GM21528 (cell line): ENCODE measurements around the gene VSIG2.
"Not testable (repeated sequence)": the region's sequence is repeated elsewhere in the genome, so short reads cannot be mapped to it uniquely, and the experiment has no call there.

Experiments
- ATAC-seq: cut with Tn5 transposase; IDR thresholded peaks from one replicate; pipeline ENCODE4 v1.9.1; 2021; ENCODE audit warnings: mild to moderate bottlenecking, moderate library complexity; ENCODE audit not compliant: unreplicated experiment, low FRiP score

The VSIG2 gene, protein sequence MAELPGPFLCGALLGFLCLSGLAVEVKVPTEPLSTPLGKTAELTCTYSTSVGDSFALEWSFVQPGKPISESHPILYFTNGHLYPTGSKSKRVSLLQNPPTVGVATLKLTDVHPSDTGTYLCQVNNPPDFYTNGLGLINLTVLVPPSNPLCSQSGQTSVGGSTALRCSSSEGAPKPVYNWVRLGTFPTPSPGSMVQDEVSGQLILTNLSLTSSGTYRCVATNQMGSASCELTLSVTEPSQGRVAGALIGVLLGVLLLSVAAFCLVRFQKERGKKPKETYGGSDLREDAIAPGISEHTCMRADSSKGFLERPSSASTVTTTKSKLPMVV

DNA sequence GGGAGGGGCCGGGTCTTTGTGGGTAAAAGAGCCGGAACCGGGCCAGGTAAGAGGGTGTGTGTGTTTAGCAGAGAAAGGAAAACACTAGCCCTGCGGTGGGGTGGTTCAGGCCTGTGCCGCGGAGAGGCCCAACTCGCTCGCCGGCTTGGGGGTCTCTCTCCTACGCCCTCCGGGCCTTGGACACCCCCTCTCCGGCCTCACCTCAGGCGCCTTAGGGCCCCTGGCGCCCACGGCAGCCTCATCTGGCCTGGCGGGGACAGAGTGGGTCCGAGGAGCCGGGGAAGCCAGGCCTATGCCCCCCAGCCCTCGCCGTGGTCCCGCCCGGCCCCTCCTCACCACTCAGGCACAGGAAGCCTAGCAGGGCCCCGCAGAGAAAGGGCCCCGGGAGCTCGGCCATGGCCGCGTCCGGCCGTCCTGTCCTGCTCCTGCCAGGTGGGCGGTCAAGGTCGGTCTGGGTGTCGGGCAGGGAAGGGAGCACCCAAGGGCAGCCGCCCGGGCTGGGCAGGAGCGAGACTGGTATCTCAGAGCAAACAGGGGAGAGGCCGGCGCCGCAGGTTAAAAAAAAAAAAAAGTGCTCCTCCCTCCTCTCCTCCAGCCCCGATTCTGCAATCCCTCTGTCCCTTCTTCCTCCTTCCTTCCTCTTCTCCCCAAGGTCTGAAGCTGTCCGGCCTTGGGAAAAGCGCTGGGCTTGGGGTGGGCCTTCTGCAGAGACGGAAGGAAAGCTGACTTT is at the start of gene VSIG2:
Gene VSIG2 (minus strand): TSS at position 515 of the 730 bp plus-strand sequence. CDS start 118 bp downstream, at position 397.
- ATAC-seq, result no peak

DNA sequence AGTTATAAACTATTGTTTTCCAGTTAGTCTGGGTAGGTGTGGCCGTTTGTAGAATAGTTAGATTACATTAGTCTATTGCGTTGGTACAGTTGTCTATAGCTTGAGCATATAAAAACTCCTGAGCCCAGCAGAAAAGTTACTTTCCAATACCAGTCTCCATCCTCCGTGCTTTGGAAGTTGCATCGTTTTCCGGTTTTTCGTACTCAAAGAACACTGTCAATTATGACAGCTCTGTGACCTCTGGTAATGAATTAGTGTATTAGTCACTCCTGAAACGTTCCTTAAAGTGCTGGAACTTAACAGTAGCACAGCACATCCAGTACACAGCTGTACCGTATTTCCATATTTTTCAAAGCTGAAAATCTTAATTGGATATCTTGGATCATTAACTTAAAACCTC is 49.0 kb upstream of the VSIG2 start:
- ATAC-seq, result no peak

DNA sequence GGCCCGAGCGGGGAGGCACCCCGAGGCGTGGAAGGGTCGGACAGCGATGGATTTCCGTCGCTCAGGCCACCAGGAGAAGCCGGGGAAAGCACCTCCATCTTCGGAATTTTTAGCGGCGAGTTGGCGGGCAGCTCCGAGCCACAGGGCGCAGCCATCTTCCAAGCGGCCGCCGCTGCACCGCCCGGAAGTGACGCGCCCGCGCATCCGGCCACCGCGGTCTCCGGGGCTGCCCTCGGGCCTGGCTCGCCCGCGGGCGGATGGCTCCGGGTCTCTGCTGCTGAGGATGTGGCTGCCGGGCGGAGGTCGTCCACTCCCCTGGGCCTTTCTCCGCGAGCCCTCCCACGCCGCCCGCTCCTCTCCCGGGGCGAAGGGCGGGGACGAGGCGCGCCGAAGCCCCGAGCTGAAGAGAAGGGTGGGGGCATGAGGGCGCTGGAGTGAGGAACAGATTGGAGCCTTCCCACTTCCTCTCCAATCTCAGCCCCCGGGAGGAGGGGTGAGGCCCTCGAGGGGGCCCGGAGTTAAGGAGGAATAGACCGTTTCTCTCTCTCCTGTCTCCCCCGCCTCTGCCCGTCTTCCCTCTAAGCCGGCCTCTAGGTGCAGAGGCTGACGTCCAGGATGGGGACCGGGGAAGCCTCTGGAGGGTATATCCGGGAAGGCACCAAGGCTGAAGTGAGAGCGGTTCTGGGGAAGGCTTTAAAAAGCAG is 48.3 kb upstream of the VSIG2 start, which contains the start of gene MSANTD2:
Gene MSANTD2 (minus strand): TSS at position 181 of the 704 bp plus-strand sequence. CDS start 26 bp downstream, at position 155.
- ATAC-seq, result peak; percentile 93

DNA sequence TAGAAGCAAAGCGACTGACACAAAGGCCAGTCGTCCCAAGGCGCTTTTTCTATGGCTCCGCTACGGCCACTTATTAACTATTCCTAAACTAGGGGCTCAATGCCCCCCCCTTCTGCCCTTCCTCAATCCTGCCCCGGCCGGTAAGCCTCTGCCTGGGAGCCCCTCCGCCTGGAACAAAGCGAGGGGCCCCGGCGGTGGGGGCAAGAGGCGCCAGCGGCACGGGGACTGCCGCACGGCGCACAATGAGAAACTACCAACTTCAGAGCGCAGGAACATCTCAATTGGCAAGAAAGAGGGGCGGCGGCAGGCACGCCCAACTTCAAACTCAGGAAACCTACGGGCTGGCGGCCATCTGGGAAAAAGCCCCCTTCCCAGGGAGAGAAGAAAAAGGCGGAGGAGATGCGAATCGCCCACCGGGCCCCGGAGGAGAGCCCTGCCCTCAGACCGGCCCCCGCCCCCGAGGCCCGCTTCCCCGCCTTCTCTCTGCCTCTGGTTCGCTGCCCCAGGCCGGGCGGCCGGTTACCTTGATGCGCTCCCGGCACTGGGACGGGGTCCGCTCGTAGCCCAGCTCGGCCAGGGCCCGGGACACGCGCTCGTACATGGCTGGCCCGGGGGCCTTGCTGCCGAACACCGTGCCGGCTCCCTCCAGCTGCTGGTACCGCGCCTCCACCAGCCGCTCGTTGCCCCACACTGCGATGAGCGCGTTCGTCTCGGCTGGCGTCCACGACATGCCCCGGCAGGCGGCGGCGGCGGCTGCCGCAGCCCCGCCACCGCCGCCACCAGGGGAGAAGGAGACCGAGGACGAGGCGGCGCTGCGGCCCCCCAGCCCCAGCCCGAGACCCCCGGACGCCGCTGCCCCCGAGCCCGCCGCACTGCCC is 47.5 kb upstream of the VSIG2 start:
- ATAC-seq, result peak; percentile 48

DNA sequence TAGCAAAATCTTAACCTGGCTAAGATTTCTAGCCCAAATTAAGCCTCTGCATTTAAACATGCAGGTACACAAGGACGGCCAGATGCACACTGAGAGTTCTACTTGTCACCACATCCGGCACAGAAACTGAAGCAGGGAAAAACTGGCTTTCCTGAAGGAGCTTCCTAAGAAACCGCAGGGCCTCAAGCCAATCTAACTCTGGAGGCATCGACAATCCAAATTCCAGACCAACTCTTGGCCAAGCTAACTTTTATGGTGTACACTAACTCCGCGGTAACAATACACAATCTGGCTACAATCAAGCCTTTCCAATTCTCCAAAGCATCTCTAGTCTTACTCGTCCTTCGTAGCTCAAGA is 46.9 kb upstream of the VSIG2 start:
- ATAC-seq, result peak; percentile 34

DNA sequence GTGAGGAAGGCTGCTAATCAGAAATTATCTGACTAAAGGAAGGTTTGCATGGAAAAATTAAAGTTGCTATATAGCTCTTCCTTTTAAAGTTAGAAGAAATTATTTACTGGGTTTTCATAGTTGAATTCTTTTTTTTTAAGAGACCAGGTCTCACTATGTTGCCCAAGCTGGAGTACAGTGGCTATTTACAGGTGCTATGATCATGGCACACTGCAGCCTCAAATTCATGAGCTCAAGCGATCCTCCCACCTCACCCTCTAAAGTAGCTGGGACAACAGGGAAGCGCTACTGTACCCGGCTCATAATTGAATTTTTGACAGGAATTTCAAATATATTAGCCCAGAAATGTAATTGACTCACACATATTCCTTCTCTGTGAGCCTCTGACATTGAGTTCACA is 44.3 kb upstream of the VSIG2 start:
- no peak for ATAC-seq

DNA sequence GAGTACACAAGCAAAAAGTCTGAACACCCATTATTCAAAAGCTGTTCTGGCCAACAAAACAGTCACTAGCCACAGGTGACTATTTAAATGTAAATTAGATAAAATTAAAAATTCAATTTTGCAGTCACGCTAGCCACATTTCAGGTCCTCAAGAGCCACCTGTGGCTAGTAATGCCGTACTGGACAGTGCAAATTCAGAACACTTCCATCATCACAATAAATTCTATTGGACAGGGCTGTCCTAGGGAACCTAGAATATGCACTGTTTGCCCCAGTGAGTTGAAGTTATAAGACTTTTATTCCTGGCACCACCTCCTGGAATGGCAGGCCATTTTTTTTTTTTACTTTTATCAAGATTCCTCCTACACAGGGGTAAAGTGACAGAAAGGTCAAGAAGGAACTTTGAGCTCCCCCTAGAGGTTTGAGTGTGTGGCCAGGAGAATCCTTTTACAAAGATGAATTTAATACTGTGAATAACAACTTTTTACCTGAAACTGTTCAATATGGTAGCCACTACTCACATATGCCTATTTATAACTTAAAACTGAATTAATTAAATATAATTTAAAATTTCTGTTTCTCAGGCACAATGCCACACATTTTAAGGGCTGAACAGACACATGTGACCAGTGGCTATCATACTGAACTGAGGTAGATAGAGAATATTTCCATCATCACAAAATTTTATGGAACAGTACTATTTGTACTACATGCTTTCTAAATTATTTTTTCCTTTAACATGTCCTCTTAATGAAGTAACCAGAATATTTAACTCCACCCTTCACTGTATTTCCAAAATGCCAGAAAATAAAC is 41.6 kb upstream of the VSIG2 start:
- ATAC-seq, result peak; percentile 63

DNA sequence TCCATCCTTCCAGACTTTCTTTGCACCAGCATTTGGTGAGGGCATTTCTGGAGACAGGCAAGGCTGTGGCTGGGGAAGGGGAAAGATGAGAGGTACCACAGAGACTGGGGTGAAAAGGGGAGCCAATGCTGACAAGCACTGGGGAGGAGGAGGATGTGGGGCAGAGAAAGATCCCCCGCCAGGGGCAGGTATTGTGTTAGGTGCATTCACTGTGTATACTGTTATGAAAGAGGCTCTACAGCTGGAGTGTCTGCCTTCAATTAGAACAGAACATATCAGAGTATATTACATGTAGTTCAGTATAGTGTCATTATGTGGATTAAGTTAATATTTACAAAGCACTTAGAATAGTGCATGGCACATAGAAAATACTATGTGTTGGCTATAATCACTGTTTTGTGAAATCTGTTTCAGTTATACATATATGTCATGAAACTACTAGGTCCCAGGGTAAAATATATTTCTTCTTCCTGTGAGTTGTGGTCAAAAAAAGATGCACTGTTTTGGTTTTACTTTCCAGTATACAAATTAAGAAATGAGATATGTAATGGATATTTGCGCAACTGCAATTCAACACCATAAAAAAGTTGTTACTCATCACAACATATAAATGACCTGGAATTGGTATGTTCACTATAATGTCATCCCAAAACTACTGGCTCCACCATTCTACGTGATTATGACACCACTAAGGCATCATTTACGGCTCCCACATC is 39.7 kb upstream of the VSIG2 start:
- ATAC-seq, result peak; percentile 81

DNA sequence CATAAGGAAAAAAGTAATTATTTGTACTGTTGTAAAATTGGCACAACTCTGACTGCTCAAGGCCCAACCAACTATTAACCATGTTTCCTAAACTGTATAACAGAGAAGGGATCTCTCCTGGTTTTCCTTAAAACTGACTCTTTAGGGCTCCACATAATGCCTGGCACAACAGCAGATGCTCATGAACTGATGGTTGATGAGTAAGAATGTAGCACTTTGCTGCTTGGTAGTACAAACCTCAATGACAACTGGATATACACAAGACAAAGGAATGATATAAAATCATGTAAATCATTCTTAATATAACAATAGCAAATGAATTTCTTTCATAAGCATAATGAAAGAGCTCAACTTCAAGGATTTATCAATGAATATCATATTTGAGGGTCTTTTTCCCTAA is 36.5 kb upstream of the VSIG2 start:
- ATAC-seq, result no peak

DNA sequence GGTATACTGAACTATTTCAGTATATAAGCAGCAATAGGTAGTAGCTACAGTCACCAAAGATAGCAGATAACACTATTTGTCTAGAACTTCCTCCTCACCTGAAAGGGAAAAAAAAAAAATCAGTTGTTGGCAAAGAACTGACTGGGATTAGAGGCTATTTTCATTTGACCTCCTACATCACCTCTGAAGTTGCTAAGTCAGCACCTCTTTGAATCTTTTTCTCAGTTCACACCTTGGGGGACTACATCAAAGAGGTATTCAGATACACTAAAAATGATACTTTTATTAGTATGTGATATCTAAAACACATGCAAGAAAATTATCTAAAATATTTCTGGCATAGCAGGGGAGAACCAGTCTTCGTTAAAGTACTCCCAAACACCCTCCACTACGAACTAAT is 32.0 kb upstream of the VSIG2 start:
- no peak for ATAC-seq

DNA sequence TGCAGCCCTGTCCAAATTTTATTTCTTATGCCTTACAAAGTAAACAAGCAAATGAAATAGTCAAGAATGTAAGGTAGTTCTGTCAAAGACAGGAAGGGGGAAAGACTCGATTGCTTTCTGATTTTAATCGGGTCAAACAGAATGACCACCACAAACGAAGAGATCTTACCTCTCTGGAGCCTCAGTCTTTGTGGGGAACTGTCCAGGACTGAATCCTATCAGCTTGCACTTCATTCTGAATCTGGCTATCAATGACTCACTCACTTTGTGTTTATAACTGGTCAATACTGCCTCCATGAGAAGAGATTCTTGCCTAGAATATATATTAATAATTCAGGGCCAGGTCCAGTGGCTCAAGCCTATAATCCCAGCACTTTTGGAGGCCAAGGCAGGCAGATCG is 30.9 kb upstream of the VSIG2 start:
- no peak for ATAC-seq

DNA sequence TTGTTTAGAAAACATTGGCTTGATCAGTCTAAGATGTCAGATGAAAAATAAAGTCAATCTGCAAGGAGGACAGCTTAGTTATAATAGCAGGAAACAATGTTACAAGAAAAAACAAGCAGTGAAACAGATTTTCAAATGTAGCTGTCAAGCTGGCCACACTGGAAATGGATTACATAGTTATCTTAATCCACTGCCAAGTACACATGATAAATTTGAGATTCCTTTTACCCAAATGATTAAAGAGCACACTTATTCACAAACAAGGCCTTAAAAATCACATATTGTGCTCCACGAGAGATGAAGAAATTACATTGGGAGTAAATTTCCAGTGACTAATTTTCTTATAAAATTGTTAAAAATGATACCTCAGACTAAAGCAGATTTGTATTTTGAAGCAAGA is 27.5 kb upstream of the VSIG2 start:
- ATAC-seq, result no peak

DNA sequence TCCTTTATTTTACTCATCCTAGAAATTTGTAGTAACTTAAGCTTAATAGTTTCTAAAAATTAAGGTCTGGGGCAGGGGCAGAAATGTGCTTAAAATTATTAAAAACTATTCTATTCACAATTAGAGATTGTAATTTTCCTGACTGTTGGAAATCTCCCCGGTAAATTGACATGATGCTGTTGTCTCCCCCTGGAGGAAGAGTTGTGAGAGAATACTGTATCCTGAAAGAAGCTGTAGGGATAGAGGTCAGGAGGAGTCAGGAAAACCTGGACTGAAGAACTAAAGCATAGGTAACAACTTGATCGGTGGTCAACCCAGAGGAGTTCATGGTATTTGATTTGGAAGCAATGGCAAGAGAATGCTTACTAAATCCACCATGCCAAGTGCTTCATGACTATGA is 26.2 kb upstream of the VSIG2 start:
- no peak for ATAC-seq

DNA sequence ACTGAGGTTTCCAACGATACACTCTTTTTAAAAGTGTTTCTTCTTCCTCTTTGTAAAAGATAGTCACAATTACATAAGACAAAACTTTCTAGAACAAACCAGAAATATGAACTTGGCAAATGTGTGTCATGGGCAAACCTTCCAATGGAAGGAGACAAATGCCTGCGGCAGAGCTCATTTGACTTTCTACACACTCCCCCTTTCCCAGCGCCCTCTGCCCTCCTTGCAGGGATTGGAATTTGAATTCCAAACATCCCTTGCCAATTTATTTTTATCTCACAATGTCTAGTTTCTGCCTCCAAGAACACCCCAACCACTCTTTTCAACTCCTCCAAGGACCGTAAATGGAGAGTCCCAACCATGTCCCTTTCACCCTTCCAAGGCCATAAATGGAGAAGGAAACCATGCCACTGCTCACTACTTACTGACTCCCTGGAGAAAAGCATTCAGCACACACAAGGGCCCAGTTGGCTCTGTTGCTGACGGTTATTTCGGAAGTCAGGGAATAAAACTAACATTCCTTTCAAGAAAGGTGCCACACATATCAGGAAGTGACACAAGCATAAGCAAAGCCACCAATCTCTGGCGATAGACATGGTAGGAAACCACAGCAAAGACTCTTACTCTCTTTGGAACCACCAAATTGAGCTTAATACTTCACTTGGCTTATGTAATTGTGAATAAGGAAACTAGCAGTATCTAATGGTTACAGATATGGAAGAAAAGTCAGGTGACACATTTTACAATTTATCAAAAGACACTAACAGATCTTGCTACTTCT is 25.0 kb upstream of the VSIG2 start:
- ATAC-seq, result no peak

DNA sequence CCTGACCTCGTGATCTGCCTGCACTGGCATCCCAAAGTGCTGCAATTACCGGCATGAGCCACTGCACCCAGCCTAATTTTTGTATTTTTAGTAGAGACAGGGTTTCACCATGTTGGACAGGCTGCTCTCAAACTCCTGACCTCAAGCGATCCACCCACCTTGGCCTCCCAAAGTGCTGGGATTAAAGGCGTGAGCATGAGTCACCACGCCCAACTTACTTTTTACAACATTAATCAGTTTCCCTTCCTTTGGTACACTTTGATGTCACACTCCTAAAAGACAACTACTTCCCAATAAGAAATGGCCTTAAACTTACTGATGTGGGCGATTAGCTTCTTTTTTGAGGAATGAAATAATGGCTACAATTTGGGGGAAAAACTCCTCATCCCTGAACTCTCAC is 18.9 kb upstream of the VSIG2 start:
- ATAC-seq, result not testable (repeated sequence)

DNA sequence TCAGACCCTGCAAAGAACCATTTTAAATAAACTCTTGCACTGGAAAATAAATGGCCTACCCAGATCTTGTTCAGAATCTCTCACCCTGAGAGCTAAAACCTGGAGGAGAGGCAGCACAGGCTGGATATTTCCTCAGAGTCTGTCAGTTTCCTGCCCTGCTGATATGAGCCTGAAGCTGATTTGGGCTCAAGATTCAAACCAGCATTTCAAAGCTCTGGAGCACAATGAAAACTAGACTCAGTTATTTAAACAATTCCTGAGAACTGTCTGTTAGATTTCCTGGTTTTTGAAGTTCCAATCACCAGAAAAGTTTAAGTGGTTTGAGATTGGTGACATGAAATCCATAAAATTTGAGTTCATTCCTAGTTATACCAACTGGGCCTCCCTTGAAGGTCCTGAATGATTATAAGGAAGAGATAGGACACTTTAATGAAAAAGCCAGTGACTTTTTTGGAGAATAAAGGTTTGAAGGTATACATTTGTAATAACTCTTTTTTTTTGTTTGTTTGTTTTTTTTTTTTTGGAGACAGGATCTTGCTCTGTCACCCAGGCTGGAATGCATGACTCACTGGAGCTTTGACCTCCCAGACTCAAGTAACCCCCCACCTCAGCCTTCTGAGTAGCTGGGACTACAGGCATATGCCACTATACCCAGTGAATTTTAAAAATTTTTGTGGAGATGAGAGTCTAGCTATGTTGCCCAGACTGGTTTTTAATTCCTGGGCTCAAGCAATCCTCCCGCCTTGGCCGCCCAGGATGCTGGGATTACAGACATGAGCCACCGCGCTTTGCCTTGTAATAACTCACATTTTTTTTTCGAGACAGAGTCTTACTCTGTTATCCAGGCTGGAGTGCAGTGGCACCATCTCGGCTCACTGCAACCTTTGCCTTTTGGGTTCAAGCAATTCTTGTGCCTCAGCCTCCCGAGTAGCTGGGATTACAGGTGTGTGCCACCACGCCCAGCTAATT is 18.0 kb upstream of the VSIG2 start:
- no peak for ATAC-seq

DNA sequence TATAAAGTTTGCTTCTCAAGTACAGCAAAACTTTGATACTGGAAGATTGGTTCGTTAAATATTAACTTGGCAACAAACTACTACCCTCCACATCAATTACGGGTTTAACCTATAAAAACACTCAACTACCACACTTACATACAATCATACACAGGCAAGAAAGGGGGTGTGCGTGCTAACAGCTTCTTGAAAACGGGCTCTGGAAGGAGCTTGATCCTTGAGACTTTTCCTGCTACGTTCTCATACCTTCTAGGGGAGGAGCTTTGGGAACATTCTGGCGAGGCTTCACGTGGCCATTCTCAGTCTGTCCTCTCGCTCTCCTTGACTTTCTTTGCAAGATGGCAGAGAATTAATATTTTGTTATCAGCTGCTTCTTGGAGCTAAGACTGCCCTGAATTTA is 16.9 kb upstream of the VSIG2 start:
- no peak for ATAC-seq
